GM19452 (cell line): ENCODE measurements around the gene AARS2.
"Not testable (repeated sequence)": the region's sequence is repeated elsewhere in the genome, so short reads cannot be mapped to it uniquely, and the experiment has no call there.

Experiments used
- ATAC-seq: cut with Tn5 transposase; IDR thresholded peaks from one replicate; pipeline ENCODE4 v1.9.1; 2021; ENCODE audit not compliant: unreplicated experiment

AARS2 gene

GRCh38 chr6:44332585-44332984 is 19.4 kb upstream of the AARS2 start:
- ATAC-seq: no peak

GRCh38 chr6:44329858-44330257 is 16.7 kb upstream of the AARS2 start:
- no peak for ATAC-seq

GRCh38 chr6:44328203-44328602 is 15.1 kb upstream of the AARS2 start:
- not testable (repeated sequence) for ATAC-seq

- no peak for ATAC-seq
Observed at GRCh38 chr6:44327760-44328159, 14.6 kb upstream of the AARS2 start.

- ATAC-seq: no peak
Observed at GRCh38 chr6:44327096-44327495, 13.9 kb upstream of the AARS2 start.

GRCh38 chr6:44321210-44321609 is 8.1 kb upstream of the AARS2 start:
- no peak for ATAC-seq

GRCh38 chr6:44317136-44317631 is 4.0 kb upstream of the AARS2 start:
- ATAC-seq: not testable (repeated sequence)

GRCh38 chr6:44316481-44316880 is 3.3 kb upstream of the AARS2 start:
- ATAC-seq: no peak

- ATAC-seq: no peak
Observed at GRCh38 chr6:44315951-44316350, 2.8 kb upstream of the AARS2 start.

- ATAC-seq: no peak
Observed at GRCh38 chr6:44315516-44315915, 2.4 kb upstream of the AARS2 start.

- ATAC-seq: not testable (repeated sequence)
Observed at GRCh38 chr6:44314657-44315056, 1.5 kb upstream of the AARS2 start.

- no peak for ATAC-seq
Observed at GRCh38 chr6:44311767-44312166, 1.4 kb downstream of the AARS2 start.

- no peak for ATAC-seq
Observed at GRCh38 chr6:44311304-44311703, 1.8 kb downstream of the AARS2 start.

- no peak for ATAC-seq
Observed at GRCh38 chr6:44310241-44310640, 2.9 kb downstream of the AARS2 start.

GRCh38 chr6:44309631-44310030 is 3.5 kb downstream of the AARS2 start:
- ATAC-seq: no peak

- no peak for ATAC-seq
Observed at GRCh38 chr6:44309092-44309491, 4.1 kb downstream of the AARS2 start.

GRCh38 chr6:44307217-44307616 is 5.9 kb downstream of the AARS2 start:
- no peak for ATAC-seq

GRCh38 chr6:44306710-44307109 is 6.4 kb downstream of the AARS2 start:
- no peak for ATAC-seq

- ATAC-seq: no peak
Observed at GRCh38 chr6:44305200-44305725, 7.9 kb downstream of the AARS2 start.

GRCh38 chr6:44304282-44305199 is 8.6 kb downstream of the AARS2 start:
- ATAC-seq: no peak

- no peak for ATAC-seq
Observed at GRCh38 chr6:44303842-44304241, 9.3 kb downstream of the AARS2 start.

- no peak for ATAC-seq
Observed at GRCh38 chr6:44302856-44303255, 10.3 kb downstream of the AARS2 start.
